Measurements from ENCODE around the gene ELMO1.

GRCh38 chr7:37216156-37216852 is 232.4 kb downstream of the ELMO1 start:
- TF ChIP-seq CTCF (IDR thresholded peaks at IDR 0.05 in 2 of 3, conservative IDR thresholded peaks at IDR 0.05 in 1 of 3; ENCODE audit: control insufficient read depth in 2 of 3, extremely low read depth in 1 of 3, insufficient read depth in 1 of 3, low read depth in 3 of 3, low read length in 3 of 3) (no peak), ZNF274 (IDR thresholded peaks at IDR 0.05; ENCODE audit: insufficient read depth, insufficient read length) (no peak), FOXM1 (IDR thresholded peaks at IDR 0.05; ENCODE audit: low read depth, low read length) (no peak), RAD21 (IDR thresholded peaks at IDR 0.05; ENCODE audit: insufficient read depth, low read depth, low read length) (no peak), SP1 (IDR thresholded peaks at IDR 0.05; ENCODE audit: low read depth, low read length) (no peak), ZNF687 (IDR thresholded peaks at IDR 0.05) (no peak), EZH2 (IDR thresholded peaks at IDR 0.05; ENCODE audit: borderline replicate concordance, control insufficient read depth, low read depth, low read length) (no peak), CEBPB (IDR thresholded peaks at IDR 0.05; ENCODE audit: borderline replicate concordance in 1 of 2, low read depth in 2 of 2, low read length in 2 of 2) (no peak), RUNX3 (IDR thresholded peaks at IDR 0.05; ENCODE audit: low read length) (no peak), IKZF1 (conservative IDR thresholded peaks at IDR 0.05) (no peak), YY1 (IDR thresholded peaks at IDR 0.05; ENCODE audit: low read depth, low read length) (no peak), BMI1 (IDR thresholded peaks at IDR 0.05; ENCODE audit: borderline replicate concordance) (no peak)

All from GM12878 (cell line).